Measurements from ENCODE around the gene CBFA2T2.

- TF ChIP-seq, protein P1, sequence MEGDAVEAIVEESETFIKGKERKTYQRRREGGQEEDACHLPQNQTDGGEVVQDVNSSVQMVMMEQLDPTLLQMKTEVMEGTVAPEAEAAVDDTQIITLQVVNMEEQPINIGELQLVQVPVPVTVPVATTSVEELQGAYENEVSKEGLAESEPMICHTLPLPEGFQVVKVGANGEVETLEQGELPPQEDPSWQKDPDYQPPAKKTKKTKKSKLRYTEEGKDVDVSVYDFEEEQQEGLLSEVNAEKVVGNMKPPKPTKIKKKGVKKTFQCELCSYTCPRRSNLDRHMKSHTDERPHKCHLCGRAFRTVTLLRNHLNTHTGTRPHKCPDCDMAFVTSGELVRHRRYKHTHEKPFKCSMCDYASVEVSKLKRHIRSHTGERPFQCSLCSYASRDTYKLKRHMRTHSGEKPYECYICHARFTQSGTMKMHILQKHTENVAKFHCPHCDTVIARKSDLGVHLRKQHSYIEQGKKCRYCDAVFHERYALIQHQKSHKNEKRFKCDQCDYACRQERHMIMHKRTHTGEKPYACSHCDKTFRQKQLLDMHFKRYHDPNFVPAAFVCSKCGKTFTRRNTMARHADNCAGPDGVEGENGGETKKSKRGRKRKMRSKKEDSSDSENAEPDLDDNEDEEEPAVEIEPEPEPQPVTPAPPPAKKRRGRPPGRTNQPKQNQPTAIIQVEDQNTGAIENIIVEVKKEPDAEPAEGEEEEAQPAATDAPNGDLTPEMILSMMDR (IDR thresholded peaks at IDR 0.05): no peak
- TF ChIP-seq POLR2A (IDR thresholded peaks at IDR 0.05): no peak
- no peak for TF ChIP-seq EP300 (IDR thresholded peaks at IDR 0.05)
Observed at GRCh38 chr20:33604084-33604990, 114.4 kb downstream of the CBFA2T2 start.

Measured in stomach (tissue), 4 donors.